ENCODE data around the gene ADGRL3.
"Not testable (repeated sequence)": the region's sequence is repeated elsewhere in the genome, so short reads cannot be mapped to it uniquely, and the experiment has no call there.

Gene ADGRL3

DNA sequence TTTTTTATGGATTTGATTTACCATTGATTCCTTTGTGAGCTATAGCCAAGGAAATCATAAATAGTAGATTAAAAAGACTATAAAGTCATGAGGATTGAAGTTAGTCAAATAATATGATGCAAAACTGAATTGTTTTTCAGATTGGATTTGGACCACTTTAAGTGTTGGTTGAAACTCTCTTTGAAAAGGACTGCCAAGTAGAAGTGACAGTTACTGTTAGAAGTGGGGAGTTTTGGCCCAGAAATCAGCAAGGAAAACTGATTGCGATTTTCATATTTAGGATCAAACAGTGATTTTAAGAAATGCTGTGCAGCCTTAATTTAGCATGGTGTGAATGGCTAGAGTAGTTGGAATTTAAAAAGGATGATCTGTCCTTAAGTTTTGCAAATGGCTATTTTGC lies 4.9 kb downstream of the ADGRL3 start:
- ATAC-seq (no peak), DNase-seq (no peak)

DNA sequence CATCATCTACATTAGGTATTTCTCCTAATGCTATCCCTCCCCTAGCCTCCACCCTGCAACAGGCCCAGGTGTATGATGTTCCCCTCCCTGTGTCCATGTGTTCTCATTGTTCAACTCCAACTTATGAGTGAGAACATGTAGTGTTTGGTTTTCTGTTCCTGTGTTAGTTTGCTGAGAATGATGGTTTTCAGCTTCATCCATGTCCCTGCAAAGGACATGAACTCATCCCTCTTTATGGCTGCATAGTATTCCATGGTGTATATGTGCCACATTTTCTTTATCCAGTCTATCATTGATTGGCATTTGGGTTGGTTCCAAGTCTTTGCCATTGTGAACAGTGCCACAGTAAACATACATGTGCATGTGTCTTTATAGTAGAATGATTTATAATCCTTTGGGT lies 7.0 kb downstream of the ADGRL3 start:
- not testable (repeated sequence) for ATAC-seq

DNA sequence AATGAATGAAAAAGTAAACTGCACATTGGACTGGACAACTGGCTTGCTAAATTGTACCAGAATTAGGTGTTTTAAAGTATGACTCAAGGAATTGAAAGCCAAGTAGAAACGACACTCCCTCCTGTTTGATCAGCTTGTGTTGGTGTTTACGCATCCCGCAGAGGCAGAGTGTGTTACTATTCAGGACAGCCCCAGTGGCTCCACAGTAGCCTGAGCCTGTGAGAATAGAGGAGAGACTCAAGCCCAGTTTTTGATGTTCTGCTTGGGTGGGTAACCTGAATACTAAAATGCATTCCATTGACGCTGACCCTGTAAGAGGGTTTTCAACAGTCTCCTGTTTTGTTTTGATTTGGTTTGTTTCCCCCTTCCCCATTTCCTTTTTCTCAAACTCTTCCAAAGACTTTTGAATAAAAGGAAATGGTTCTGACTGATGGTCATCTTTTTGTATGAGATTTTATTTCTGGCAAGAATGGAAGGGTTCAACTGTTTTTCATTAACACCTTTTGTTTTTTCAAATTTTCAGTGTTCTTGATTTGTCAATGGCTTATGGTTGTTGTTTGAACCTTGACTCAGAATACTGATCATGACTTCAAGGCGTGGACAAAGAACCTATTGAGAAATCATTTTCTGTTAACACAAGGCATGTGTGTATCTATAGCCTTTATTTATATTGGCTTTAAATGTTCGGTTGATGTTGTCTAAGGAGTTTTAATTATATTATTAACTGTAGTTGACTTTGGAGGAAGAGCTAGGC lies 10.2 kb downstream of the ADGRL3 start:
- ATAC-seq: no peak

More for the DNA sequence above, 7.0 kb downstream of the ADGRL3 start:
- not testable (repeated sequence) for DNase-seq

GRCh38 chr4:61211781-61212180 lies 11.7 kb downstream of the ADGRL3 start:
- ATAC-seq (no peak), DNase-seq (no peak)

More for the DNA sequence above, 10.2 kb downstream of the ADGRL3 start:
- no peak for DNase-seq

DNA sequence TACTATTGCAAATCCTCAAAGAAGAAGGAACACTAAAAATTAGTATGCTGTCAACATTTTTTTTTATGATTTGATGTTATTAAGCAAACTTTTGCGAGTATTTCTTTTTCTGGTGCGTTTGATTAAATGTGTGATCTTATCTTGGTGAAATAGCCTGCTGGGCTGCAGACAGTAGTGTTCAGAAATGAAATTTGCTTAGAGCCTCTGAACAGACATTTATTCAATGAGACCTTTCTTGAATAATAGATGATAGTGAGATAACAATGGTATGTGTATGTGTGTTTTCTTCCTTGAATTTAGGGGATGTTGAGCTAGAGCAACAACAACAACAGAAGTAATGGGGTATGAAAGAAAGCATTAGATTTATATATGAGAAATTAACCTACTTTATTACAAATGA lies 12.7 kb downstream of the ADGRL3 start:
- ATAC-seq: no peak
- DNase-seq: no peak

DNA sequence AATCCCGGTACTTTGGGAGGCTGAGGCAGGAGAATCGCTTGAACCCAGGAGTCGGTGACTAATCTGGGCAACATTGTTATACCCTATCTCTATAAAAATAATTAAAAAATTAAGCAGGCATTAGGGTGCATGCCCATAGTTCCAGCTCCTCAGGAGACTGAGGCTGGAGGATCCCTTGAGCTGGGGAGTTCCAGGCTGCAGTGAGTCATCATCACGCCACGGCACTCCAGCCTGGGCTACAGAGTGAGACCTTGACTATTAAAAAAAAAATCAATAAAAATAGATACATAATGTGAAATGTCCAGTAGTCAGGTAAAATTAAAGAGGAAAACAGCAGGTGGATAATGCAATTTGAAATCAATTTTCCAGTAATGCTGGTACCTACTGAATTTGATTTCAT lies 14.6 kb downstream of the ADGRL3 start:
- ATAC-seq: no peak
- no peak for DNase-seq

- ATAC-seq: no peak
- no peak for DNase-seq
Observed at GRCh38 chr4:61217222-61217621, 17.1 kb downstream of the ADGRL3 start.

- no peak for ATAC-seq
- DNase-seq: no peak
Observed at GRCh38 chr4:61220556-61220955, 20.4 kb downstream of the ADGRL3 start.

GRCh38 chr4:61223385-61223784 lies 23.3 kb downstream of the ADGRL3 start:
- ATAC-seq (no peak), DNase-seq (no peak)

GRCh38 chr4:61224573-61224972 lies 24.4 kb downstream of the ADGRL3 start:
- no peak for ATAC-seq

DNA sequence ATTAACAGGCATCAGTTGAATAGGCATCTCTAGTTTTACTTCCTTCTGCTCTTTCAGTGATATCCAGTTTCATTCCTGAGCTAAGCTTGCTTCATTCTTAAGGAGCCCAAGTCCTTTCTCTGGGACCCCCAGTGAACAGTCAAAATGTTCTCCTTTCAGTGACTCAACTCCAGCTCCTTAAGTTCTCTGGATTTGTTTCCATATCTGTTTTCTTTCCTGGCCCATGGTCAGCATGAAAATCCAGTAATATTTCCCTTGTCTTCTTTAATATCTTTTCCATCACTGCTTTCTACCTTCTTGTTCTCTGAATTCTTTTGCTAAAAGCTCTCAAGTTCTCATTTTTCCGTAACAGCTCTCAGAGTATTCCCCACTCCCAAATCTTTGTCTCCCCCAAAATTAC lies 25.5 kb downstream of the ADGRL3 start:
- DNase-seq: no peak
- no peak for ATAC-seq

More at GRCh38 chr4:61224573-61224972, 24.4 kb downstream of the ADGRL3 start:
- DNase-seq: no peak

- ATAC-seq: no peak
- DNase-seq: no peak
Observed at GRCh38 chr4:61231421-61231820, 31.3 kb downstream of the ADGRL3 start.

DNA sequence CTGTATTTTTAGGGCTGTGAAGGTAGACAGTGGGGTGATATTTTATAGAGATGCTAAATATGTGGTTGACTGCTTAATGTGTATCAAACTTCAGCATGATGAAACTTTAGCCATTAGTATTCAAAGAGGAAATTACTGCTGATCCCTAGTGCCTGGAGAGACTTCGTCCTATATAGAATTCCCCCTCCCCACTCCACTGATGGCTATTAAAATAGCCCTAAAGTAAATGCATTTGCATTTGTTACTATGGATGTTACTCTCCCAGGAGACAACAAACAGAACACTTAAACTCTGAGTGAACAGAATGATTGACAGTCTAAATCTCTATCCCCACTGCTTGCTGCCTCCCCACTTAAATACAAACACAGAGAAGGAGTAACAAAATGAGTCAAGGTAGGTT lies 39.1 kb downstream of the ADGRL3 start:
- no peak for DNase-seq
- ATAC-seq: no peak

DNA sequence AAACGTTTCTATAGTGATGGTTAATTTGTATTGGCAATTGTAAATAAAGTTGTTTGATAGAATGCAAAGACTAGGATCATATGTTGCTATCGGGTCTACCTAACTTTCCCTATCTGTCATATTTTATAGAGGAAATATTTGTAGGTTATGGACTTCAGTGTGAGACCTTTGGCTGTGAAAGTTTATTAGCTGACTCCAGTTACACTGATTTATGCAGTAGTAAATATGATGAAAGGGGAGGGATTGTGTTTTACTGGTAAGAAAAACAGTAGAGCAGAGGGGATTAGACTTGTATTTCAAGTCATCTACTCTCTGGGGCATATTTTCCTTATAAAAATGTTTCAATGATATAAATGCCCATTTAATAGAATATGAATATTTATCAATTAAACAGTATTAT lies 43.8 kb downstream of the ADGRL3 start:
- ATAC-seq: no peak
- DNase-seq: no peak

GRCh38 chr4:61245069-61245714 lies 45.1 kb downstream of the ADGRL3 start:
- DNase-seq (no peak), ATAC-seq (no peak)

GRCh38 chr4:61246034-61246433 lies 45.9 kb downstream of the ADGRL3 start:
- no peak for ATAC-seq
- DNase-seq: no peak

DNA sequence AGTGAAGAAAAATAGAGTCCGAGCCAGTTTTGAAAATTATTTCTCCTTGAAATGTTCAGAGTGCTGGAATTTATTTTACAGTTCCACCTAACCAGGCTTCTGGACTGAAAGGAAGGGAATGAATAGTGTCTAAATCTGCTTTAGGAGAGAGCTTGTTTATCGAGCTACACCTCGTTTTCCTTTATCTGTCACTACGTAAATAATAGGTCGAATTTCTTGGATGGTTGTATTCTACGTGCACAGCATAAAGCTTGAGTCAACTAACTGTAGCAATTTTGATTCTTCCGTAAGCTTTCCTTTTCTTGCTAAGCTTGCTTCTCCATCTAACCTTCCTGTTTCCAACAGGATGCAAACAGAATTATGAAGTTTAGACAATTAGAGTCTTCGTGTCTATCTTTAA lies 48.6 kb downstream of the ADGRL3 start:
- ATAC-seq (no peak), DNase-seq (no peak)

- DNase-seq (no peak), ATAC-seq (no peak)
Observed at GRCh38 chr4:61251129-61251528, 51.0 kb downstream of the ADGRL3 start.

- no peak for ATAC-seq
- DNase-seq: no peak
Observed at GRCh38 chr4:61254406-61254805, 54.3 kb downstream of the ADGRL3 start.

DNA sequence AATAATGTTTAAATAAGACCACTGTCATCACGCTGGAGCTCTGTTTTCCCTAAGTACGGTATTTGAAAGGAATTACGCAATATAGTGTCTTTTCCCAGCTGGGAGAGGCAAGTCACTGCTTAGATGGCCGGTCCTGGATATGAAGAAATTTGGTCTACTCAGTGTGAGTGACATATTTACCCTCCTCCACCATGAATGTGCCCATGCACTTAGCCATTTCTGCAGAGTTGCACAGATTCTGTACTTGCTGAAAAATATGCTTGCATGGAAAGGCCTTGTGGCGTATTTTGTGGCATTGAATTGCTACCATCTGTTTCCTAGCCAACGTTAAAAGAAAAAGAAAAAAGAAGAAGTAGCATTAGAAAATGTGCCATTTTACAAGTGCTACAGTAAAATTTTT lies 73.1 kb downstream of the ADGRL3 start:
- DNase-seq: no peak
- no peak for ATAC-seq

- ATAC-seq (no peak), DNase-seq (no peak)
Observed at GRCh38 chr4:61274286-61274685, 74.2 kb downstream of the ADGRL3 start.

GRCh38 chr4:61275241-61275640 lies 75.1 kb downstream of the ADGRL3 start:
- ATAC-seq: no peak
- no peak for DNase-seq

- no peak for ATAC-seq
Observed at GRCh38 chr4:61276029-61276428, 75.9 kb downstream of the ADGRL3 start.

More at GRCh38 chr4:61276029-61276428, 75.9 kb downstream of the ADGRL3 start:
- DNase-seq: no peak

All from stimulated activated naive CD8-positive, alpha-beta T cell treated with anti-CD3 and anti-CD28 coated beads, Interleukin-15, Interleukin-2, amounts not matched to agents 100 U/mL and 50 U/mL, for 24 hours (primary cell).